GM19324 (cell line): ENCODE measurements around the gene GRIN2D.
A peak's percentile ranks its signal among the peaks of the same experiment; 100 is the strongest.

Source experiments
- ATAC-seq: cut with Tn5 transposase; IDR thresholded peaks from one replicate; pipeline ENCODE4 v1.9.1; 2021; ENCODE audit warnings: mild to moderate bottlenecking, moderate library complexity; ENCODE audit not compliant: unreplicated experiment, low FRiP score

GRIN2D gene

GRCh38 chr19:48393559-48394330, at the start of gene GRIN2D:
TSS of gene GRIN2D (plus strand) at chr19:48393668. CDS start at chr19:48398393, 4,725 bp downstream.
- no peak for ATAC-seq

DNA sequence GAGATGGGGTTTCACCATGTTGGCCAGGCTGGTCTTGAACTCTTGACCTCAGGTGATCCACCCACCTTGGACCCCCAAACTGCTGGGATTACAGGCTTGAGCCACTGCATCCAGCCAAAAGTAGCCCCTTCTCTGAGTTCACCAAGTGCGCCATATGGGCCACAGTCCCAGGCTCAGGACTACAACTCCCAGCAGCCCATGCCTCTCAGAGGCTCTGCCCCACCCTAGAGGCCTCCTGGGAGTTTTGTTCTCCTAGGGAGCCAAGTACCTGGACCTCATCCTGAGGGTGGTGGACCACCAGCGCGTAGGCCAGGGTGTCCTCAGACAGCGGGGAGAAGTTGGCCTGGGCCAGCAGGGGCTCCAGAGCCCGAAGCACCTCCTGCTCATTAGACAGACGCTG, 48.6 kb upstream of the GRIN2D start:
- ATAC-seq, result no peak

DNA sequence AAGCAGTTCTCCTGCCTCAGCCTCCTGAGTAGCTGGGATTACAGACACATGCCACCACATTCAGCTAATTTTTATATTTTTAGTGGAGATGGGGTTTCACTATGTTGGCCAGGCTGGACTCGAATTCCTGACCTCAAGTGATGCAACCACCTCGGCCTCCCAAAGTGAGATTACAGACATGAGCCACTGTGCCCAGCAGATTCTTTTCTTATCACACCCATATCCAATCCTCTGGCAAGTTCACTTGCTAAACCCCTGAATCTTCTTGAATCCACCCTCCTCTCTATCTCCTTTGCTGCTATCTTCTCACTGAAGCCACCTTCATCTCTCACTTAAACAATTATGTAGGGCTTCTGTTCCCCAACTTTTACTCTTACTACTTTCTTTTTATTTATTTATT, 47.3 kb upstream of the GRIN2D start:
- ATAC-seq, result no peak

DNA sequence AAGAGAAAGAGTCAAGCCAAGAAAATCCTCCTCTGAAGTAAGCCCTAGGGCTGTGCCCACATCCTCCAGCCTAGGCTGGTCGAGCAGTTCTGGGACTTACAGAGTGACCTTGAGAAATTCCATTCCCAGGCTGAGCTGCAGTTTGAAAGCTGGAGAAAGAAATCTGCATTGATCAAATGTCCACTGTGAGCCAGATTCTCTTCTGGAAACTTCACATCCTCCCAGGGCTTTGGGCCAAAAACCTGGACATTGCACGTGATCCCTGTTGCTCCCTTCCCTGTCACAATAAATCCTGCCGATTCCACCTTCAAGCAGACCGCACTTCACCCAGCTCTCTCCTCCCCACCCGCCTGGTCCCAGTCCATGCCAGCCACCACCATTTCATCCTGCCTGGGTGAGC, 45.4 kb upstream of the GRIN2D start:
- no peak for ATAC-seq

- ATAC-seq, result no peak
These were observed 44.7 kb upstream of the GRIN2D start for GRCh38 chr19:48348737-48349136.

DNA sequence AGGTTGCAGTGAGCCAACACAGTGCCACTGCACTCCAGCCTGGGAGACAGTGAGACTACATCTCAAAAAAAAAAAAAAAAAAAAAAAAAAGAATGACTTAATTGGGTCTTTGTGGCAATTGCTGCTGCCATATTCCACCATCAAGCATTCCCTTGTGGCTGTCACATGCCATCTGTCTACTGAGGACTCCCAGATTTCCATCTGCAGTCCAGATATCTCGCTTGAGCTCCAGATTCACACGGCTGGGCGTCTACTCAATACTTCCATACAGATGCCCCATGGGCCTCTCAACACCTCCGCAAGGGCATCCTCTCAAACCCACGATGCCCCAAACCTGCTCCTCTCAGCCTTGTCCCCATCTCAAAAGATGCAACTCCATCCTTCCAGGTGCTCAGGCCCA, 42.6 kb upstream of the GRIN2D start:
- ATAC-seq, result no peak

DNA sequence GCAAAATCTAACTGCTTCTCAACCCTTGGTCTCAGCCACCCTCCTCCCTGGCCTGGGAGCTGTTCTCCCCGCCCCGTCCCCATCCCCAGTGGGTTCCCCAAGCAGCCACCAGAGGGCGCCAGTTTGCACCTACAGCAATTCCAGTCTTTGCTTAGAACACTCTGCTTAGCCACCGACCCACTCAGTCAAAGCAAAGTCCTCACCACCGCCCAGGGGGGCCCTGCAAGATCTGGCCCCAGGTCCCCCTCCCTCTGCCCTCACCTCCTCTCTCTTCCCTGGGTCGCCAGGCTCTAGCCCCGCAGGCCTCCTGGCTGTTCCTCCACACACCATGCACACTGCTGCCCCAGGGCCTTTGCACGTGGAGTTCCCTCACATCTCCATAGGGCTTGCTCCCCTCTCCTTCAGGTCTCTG, 42.1 kb upstream of the GRIN2D start:
- ATAC-seq, result no peak

- ATAC-seq, result no peak
These were observed 39.8 kb upstream of the GRIN2D start for GRCh38 chr19:48353677-48354076.

- ATAC-seq, result no peak
These were observed 39.0 kb upstream of the GRIN2D start for GRCh38 chr19:48354332-48354992.

DNA sequence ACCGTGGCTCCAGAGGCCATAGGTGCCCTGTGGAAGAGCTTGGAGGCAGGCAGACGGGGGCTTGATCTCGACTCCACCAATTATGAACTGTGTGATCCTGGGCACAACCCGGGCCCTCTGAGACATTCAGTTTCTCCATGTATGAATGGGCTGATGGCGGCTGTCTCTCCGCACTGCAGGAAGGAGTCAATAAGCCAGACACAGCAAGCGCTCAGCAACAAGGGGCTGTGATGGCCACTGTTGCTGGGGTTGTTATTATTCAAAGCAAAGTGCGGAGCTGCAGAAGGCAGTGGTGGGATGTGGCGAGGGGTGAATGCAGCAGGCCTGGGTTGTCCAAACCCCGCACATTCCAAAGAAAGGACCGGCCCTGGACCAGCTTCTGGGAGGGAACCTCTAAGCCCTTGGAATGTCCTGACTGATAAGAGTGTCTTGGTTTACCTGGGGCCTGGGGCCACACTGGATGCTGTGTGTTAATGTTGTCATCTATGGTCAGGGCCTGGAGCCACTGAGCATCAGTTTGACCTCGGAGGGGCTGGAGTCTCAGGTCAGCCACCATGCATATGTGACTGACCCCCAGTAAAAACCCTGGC, 38.0 kb upstream of the GRIN2D start:
- ATAC-seq, result no peak

DNA sequence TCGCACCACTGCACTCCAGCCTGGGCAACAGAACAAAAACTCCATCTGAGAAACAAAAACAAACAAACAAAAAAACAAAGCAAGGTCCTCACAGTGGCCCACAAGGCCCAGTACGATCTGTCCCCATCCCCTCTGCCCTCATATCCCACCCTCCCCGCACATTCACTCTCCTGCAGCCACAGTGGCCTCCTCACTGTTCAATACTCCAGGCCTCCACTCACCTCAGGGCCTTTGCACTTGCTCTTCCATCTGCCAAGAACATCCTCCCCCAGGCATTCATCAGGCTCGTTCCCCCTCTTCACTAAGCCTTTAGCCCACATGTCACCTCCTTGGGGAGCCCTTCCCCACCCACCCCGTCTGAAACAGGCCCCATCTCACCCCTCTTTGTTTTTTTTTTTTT, 34.3 kb upstream of the GRIN2D start:
- ATAC-seq, result no peak

DNA sequence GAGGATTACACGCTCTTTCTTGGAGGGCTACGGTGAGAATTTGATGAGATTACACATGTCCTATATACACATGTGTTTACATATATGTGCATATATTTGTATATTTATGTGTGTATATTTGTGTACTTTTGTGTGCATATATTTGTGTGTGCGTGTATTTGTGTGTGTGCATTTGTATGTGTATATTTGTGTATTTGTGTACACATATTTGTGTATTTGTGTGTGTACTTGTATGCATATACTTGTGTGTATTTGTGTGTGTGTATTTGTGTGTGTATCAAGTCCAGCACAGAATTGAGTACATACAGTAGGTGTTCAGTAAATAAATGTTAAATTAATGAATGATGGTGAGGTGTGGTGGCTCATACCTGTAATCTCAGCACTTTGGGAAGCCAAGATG, 31.6 kb upstream of the GRIN2D start:
- ATAC-seq, result no peak

DNA sequence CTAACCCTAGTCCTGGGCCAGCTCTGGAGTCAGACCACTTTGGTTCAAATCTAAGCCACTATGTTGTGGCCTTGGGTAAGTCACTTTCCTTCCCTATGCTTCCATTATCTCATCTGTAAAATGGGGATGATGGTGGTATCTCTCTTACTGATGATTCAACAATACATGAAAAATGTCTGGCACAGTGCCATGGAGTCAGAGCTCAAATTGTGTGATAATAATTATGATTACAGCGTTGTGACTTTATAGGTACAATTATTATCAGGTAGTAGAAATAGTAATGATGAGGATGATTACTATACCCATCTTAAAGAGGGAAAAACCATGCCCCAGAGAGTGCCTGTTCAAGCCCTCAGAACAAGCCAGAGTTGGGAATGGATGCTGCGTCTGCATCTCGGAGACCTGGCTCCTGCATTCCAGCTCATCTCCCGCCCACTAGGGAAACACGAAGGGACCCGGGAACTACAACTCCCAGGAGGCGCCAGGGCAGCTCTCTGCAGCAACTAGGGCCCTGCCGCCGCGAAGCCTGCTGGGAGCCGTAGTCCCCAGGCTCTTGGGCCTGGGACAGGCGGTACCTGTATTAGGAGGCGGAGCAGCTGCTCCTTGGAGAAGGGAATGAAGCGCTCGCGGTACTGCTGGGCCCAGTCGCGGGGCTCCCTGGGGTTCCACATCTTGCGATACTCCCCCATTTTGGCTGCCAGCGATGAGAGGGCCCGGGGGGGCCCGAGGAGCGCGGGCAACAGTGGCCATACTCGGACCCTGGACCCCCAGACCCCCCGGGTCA, 30.6 kb upstream of the GRIN2D start:
- peak; percentile 40 for ATAC-seq

DNA sequence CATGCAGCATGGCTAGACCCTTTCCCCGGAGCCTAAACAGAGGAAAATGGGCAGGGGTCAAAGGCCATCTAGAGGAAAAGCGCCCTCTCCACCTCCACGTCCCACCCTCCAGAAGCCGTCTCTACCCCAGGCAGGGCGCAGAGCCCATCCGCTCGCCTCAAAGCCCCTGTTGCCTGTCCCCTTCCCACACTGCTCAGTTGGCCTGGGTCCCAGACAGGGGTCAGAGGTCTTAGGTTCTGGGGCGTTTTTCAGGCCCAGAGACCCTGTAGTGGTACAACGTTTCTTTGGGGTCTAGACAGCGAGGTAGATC, 30.0 kb upstream of the GRIN2D start:
- peak; percentile 8 for ATAC-seq

DNA sequence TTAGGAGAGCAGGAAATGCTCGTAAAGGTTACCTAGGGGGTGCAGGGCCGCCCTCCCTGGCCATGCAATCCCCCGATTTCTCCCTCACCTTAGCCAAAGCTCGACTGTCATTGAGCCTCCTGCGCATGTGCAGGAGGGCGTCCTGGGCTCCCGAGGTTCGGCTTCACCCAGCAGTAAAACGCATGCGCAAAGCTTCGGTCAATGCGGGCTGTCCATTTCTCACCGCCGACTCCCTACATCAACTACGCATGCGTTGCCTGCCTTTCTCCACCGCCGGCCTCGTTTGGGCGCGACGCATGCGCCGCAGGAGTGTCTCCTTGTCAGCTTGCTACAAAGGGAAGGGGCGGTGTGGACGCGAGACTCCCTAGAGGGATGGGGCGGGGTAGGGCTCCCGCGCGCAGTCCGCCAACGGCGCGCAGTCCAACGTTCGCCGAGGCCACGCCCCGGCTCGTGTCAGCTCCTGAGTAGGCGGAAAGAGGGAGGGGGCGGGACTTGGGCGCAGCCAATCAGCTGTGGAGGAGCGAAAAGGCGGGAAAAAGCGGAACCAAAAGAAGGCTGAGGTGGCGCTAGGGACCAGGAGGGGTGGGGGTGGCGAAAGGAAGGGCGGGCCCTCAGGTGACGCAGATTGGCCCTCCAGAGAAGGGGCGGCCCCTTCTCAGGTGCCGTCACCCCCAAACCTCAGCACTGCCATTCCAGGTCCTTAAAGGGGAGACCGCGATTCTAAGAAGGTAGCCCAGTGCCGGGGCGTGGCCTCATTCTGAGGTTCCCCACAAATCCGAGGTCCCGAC, 29.5 kb upstream of the GRIN2D start, which contains the start of the genes SYNGR4 and TMEM143:
Gene SYNGR4 (plus strand): TSS at position 558 of the 788 bp plus-strand sequence. CDS start 1,476 bp downstream, outside the sequence.
Gene TMEM143 (minus strand): TSS at position 131 of the 788 bp plus-strand sequence. CDS start 20 bp downstream, at position 111.
- ATAC-seq, result peak; percentile 86

- ATAC-seq, result no peak
These were observed 28.7 kb upstream of the GRIN2D start for GRCh38 chr19:48364598-48365348.

GRCh38 chr19:48365602-48366001, 27.9 kb upstream of the GRIN2D start:
- no peak for ATAC-seq

GRCh38 chr19:48367855-48368254, 25.6 kb upstream of the GRIN2D start:
- no peak for ATAC-seq

GRCh38 chr19:48368936-48369335, 24.5 kb upstream of the GRIN2D start:
- ATAC-seq, result no peak
